ENCODE measurements around the gene ZBTB38.

The ZBTB38 gene

DNA sequence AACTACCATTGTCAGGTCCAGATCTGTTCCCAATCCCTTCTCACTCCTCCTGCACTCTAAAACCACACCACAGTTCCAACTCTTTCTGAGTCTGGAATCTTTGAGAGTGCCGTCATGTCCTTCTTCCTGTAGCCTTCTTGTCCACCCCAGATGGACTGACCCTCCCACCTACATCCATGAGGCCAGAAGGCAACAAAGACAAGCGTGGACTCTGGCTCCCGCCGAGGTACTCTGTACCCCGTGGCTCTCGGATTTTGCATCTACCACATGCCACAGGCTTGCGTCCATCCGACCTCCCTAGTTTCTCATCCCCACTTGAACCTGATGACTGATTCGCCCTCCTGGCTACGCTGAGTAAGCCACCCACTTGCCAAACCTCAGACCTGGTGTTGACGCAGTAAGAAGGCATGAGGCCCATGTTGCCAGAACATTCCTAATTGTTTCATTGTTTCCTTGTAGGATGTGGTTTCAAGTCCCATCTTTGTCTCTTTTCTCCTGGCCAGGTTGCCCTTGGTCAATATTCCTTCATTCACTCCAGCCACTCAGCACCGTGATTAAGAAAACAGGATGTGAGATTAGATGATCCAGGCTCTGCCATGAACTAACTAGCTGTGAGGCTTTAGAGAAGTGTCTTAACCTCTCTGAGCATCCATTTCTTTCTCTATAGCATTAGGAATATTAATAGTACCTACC is 1.1 kb upstream of the ZBTB38 start:
- FAIRE-seq (no peak), DNase-seq (ENCODE audit: insufficient read length, low spot score) (no peak)

GRCh38 chr3:141368925-141369794 is 856 bp downstream of the ZBTB38 start:
- DNase-seq (ENCODE audit: insufficient read length, low spot score) = no peak
- FAIRE-seq = no peak

GRCh38 chr3:141370065-141370533 is 1.8 kb downstream of the ZBTB38 start:
- FAIRE-seq (peak; percentile 98), DNase-seq (ENCODE audit: insufficient read length, low spot score) (peak; percentile 50)

- FAIRE-seq = peak; percentile 23
- no peak for DNase-seq (ENCODE audit: insufficient read length, low spot score)
Measured at GRCh38 chr3:141371882-141372281, 3.6 kb downstream of the ZBTB38 start.

DNA sequence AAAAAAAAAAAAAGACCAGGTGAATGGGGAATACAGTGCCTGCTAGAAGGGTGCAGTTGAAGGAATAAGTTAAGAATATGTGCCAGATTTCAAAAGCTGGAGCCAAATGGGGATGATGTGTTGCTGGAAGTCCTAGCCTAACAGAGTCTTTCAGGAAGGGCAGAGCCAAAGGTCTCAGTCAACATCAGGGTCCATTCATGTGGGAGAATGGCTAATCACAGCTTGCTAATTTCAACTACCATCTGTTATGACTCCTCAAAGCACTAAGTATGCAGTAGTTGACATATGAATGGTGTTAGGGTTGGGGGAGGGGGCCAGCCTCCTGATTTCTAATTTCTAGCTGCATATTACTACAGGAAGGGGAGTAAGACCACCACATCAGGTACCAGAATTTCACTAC is 4.4 kb downstream of the ZBTB38 start:
- FAIRE-seq = peak; percentile 35
- DNase-seq (ENCODE audit: insufficient read length, low spot score) = no peak

- FAIRE-seq (no peak), DNase-seq (ENCODE audit: insufficient read length, low spot score) (no peak)
Measured at GRCh38 chr3:141373232-141373631, 4.9 kb downstream of the ZBTB38 start.

GRCh38 chr3:141373768-141374526 is 5.6 kb downstream of the ZBTB38 start:
- FAIRE-seq = no peak

DNA sequence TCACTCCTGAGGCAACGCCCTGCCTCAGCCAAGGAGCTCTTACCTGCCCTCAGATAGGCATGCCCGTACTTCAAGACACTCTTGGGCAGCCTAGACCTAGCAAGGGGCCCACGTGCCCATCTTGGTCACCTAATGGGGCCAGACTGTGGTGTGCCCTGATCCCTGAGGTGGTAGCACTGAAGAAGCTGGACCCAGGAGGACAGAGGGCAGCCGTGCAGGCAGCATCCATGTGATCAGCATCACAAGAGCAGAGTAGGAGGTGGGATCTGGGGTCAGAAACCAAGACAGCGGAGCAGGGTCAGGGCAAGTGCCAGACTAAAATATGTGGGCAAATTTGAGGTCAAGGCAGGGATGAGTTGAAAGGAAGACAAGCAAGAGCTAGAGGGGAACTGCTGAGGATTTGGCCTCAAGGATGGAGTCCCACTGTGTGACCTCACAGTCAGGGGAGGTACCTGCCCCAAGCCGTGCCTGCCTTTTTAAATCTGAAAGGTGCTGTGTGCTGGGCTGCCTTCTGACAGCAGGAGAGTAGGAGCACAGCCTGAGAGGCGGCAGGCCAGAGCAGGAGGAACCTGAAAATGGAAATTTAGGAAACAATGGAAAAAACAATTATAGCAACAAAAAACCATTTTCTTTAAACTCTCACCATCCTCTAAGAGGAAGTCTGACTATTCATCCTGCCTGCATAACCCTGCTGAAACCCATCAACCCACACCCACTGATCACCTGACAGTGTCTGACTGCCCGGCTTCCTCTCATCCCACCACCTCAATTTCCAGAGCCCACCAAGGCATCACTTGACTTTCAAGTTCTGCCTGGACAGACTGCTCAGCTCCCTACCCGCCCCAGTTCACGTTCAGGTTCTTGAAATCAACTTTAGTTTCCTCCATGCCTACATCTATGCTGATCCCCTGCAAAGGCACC is 7.3 kb downstream of the ZBTB38 start:
- peak; percentile 70 for FAIRE-seq
- no peak for DNase-seq (ENCODE audit: insufficient read length, low spot score)

More at GRCh38 chr3:141373768-141374526, 5.6 kb downstream of the ZBTB38 start:
- DNase-seq (ENCODE audit: insufficient read length, low spot score) = no peak

- no peak for DNase-seq (ENCODE audit: insufficient read length, low spot score)
- FAIRE-seq = no peak
Measured at GRCh38 chr3:141377377-141377776, 9.1 kb downstream of the ZBTB38 start.

- no peak for DNase-seq (ENCODE audit: insufficient read length, low spot score)
- FAIRE-seq = peak; percentile 21
Measured at GRCh38 chr3:141378556-141378955, 10.3 kb downstream of the ZBTB38 start.

GRCh38 chr3:141379250-141379966 is 11.1 kb downstream of the ZBTB38 start:
- peak; percentile 98 for FAIRE-seq
- DNase-seq (ENCODE audit: insufficient read length, low spot score) = no peak

GRCh38 chr3:141380279-141380678 is 12.0 kb downstream of the ZBTB38 start:
- FAIRE-seq (no peak), DNase-seq (ENCODE audit: insufficient read length, low spot score) (no peak)

DNA sequence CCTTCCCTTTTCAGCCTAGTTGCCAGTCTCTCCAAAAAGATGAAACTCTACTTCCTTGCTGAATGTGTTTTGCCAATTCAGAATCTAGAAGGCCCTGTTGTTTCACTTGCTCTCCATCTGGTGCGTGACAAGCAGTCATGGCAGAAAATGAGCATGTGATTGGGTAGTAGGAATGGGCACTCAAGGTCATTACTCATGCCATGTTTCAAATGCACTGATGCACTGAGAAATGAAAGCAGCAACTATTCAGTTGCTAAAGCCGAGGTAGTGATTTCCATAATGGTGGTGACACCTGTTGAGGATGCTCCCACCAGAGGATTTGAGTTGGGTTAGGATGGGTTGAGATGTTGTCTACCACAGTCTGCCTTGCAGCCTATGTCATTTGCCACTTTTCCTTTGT is 12.7 kb downstream of the ZBTB38 start:
- no peak for DNase-seq (ENCODE audit: insufficient read length, low spot score)
- peak; percentile 97 for FAIRE-seq

GRCh38 chr3:141382571-141382970 is 14.3 kb downstream of the ZBTB38 start:
- DNase-seq (ENCODE audit: insufficient read length, low spot score) (no peak), FAIRE-seq (no peak)

DNA sequence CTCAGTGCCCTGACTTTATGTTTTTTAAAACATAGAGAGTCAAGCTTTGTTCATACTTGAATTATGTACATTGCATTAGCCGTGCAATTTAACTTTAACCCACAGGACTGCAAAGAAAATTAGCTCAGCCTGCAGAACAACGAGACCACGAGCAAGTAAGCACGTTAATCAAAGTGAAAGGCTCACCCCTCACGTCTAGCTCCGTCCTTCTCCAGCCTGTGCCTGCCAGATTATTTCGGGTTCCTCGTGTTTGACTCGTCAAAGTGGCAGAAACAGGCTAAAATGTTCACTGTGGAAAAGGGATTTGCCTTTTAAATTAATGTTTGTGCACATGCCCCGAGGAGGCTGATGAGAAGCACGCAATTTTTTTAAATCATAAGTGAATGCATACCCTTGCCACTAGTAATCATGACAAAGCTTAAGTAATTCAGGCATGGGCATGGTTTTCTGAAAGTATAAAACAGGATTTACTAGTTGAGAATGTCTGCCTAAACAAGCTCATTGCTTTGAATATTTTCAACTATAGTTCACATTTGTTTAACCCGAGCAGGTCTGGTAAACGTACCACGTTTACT is 15.3 kb downstream of the ZBTB38 start:
- peak; percentile 74 for FAIRE-seq

GRCh38 chr3:141384157-141384556 is 15.9 kb downstream of the ZBTB38 start:
- DNase-seq (ENCODE audit: insufficient read length, low spot score) (no peak), FAIRE-seq (no peak)

More for the DNA sequence above, 15.3 kb downstream of the ZBTB38 start:
- DNase-seq (ENCODE audit: insufficient read length, low spot score) = no peak

- DNase-seq (ENCODE audit: insufficient read length, low spot score) (no peak), FAIRE-seq (no peak)
Measured at GRCh38 chr3:141384575-141384974, 16.3 kb downstream of the ZBTB38 start.

GRCh38 chr3:141385406-141386125 is 17.3 kb downstream of the ZBTB38 start:
- peak; percentile 70 for FAIRE-seq
- DNase-seq (ENCODE audit: insufficient read length, low spot score) = no peak

Data from GM19239 (cell line).